HepG2 (cell line): ENCODE data around the gene H3-3A. TPM values are rescaled to one million over a fixed set of nuclear protein-coding genes. Genes with fewer than 3 reads are reported as not detected.

ENCODE experiments used
- CENPBD1 ChIP-seq: sonication (generic); formaldehyde crosslinking; IDR thresholded peaks from 2 replicates; pipeline ENCODE4 v1.8.0; 2022; ENCODE audit warnings: missing genetic modification reagents, low read depth, mild to moderate bottlenecking, borderline replicate concordance
- CREB1 ChIP-seq, 2 experiments: fragments of 450-650 bp in 1 of 2; IDR thresholded peaks; 2 replicates each; pipeline ENCODE4 v1.6.1; 2016 to 2017; ENCODE audit warnings: control low read depth in 1 of 2, mild to moderate bottlenecking in 1 of 2, missing compliant biosample characterization in 1 of 2, missing genetic modification characterization in 1 of 2
- HOXA9 ChIP-seq: sonication (generic); formaldehyde crosslinking; IDR thresholded peaks from 2 replicates; pipeline ENCODE4 v1.8.1; 2022; ENCODE audit warnings: missing genetic modification reagents, mild to moderate bottlenecking, moderate library complexity, borderline replicate concordance
- IRX3 ChIP-seq: sonication (generic); formaldehyde crosslinking; IDR thresholded peaks from 2 replicates; pipeline ENCODE4 v1.8.1; 2023; ENCODE audit warnings: mild to moderate bottlenecking, low read depth, missing genetic modification reagents, borderline replicate concordance
- KAT7 ChIP-seq: IDR thresholded peaks from 2 replicates; pipeline ENCODE4 v1.6.1; 2018; ENCODE audit warnings: borderline replicate concordance, missing compliant biosample characterization
- KLF12 ChIP-seq: sonication (generic); formaldehyde crosslinking; IDR thresholded peaks from 2 replicates; pipeline ENCODE4 v1.4.0; 2020; ENCODE audit warnings: missing genetic modification reagents, borderline replicate concordance
- MED13 ChIP-seq: sonication (generic); formaldehyde crosslinking; IDR thresholded peaks from 2 replicates; pipeline ENCODE4 v1.5.0; 2020; ENCODE audit warnings: missing genetic modification reagents
- RERE ChIP-seq: IDR thresholded peaks from 2 replicates; pipeline ENCODE4 v1.6.1; 2016; ENCODE audit warnings: low read depth, missing genetic modification reagents, missing compliant biosample characterization
- SMAD3 ChIP-seq: sonication (generic); formaldehyde crosslinking; IDR thresholded peaks from 2 replicates; pipeline ENCODE4 v1.4.0; 2020; ENCODE audit warnings: missing genetic modification reagents
- ZBTB44 ChIP-seq: sonication (generic); formaldehyde crosslinking; IDR thresholded peaks from 2 replicates; pipeline ENCODE4 v1.4.0; 2020; ENCODE audit warnings: missing genetic modification reagents
- ZFP91 ChIP-seq: sonication (generic); formaldehyde crosslinking; IDR thresholded peaks from 2 replicates; pipeline ENCODE4 v1.9.0; 2022; ENCODE audit warnings: missing genetic modification reagents, mild to moderate bottlenecking, borderline replicate concordance
- ZNF18 ChIP-seq: sonication (generic); formaldehyde crosslinking; IDR thresholded peaks from 2 replicates; pipeline ENCODE4 v1.8.0; 2022; ENCODE audit warnings: mild to moderate bottlenecking, missing genetic modification reagents; ENCODE audit not compliant: insufficient replicate concordance
- ZNF607 ChIP-seq: sonication (generic); formaldehyde crosslinking; IDR thresholded peaks from 2 replicates; pipeline ENCODE4 v1.5.1; 2020; ENCODE audit warnings: missing genetic modification reagents, mild to moderate bottlenecking, borderline replicate concordance
- ZNF614 ChIP-seq: IDR thresholded peaks from 2 replicates; pipeline ENCODE4 v1.6.1; 2018; ENCODE audit warnings: missing biosample characterization, missing genetic modification reagents, inconsistent platforms, borderline replicate concordance
- ZNF883 ChIP-seq: sonication (generic); formaldehyde crosslinking; IDR thresholded peaks from 2 replicates; pipeline ENCODE4 v1.5.1; 2020; ENCODE audit warnings: mild to moderate bottlenecking, missing genetic modification reagents; ENCODE audit errors: not compliant biosample characterization
- polyA plus RNA-seq, 8 experiments: library from polyadenylated mRNA; depleted of rRNA in 3 of 8; stranded (reverse) in 7 of 8; unstranded in 1 of 8; fragments of >200 nt; fragmentation: Illumina TruSeq in 4 of 8; extraction: Trizol in 4 of 8; gene quantifications; 2 replicates each; pipeline versions ENCODE4 v1.2.1 to v1.2.3, GENCODE V29; 2011 to 2016; ENCODE audit warnings: low read depth in 4 of 8, missing spikeins in 1 of 8, mixed read lengths in 1 of 8; ENCODE audit not compliant: insufficient read depth in 1 of 8
- total RNA-seq, 5 experiments: library from RNA; depleted of rRNA; stranded (reverse); fragments of >200 nt; fragmentation: Illumina TruSeq; extraction: Trizol; gene quantifications; 2 replicates each; pipeline ENCODE4 v1.2.3, GENCODE V29; 2016; ENCODE audit warnings: low read depth in 1 of 5

Gene H3-3A
- total and polyA plus RNA-seq, 2 of the 13 experiments (the other 11 are each of a cell fraction or from before 2014, with no cell fraction given), result 221 to 320 TPM

GRCh38 chr1:226061068-226061840, 1.3 kb upstream of the H3-3A start (continued):
- TF ChIP-seq ZNF607 (CRISPR knock-in tag) (no peak), ZNF614 (CRISPR knock-in tag) (peak; percentile 58; the same call in 1 of the 2 replicates), KLF12 (CRISPR knock-in tag) (0 out of 2 replicates have a peak, but pooled peaks have one; percentile 10), MED13 (peak; percentile 10; the same call in 1 of the 2 replicates), SMAD3 (CRISPR knock-in tag) (0 out of 2 replicates have a peak, but pooled peaks have one; percentile 24), ZFP91 (CRISPR knock-in tag) (peak; percentile 57; the same call in 1 of the 2 replicates), ZBTB44 (0 out of 2 replicates have a peak, but pooled peaks have one; percentile 14), IRX3 (CRISPR knock-in tag) (peak; percentile 28; the same call in 1 of the 2 replicates), KAT7 (0 out of 2 replicates have a peak, but pooled peaks have one; percentile 34), HOXA9 (no peak), ZNF883 (CRISPR knock-in tag) (no peak), RERE (CRISPR knock-in tag) (no peak), CREB1 (IDR thresholded peaks at IDR 0.05) (no peak), CREB1 (CRISPR knock-in tag; IDR thresholded peaks at IDR 0.05) (0 out of 2 replicates have a peak, but pooled peaks have one; percentile 21), CENPBD1 (CRISPR knock-in tag) (0 out of 2 replicates have a peak, but pooled peaks have one; percentile 19), ZNF18 (CRISPR knock-in tag) (peak; percentile 62)
